ENCODE results near the gene ADAMTS13. TPM values are rescaled to one million over a fixed set of nuclear protein-coding genes. Genes with fewer than 3 reads are reported as not detected.
"Not testable (repeated sequence)": the region's sequence is repeated elsewhere in the genome, so short reads cannot be mapped to it uniquely, and the experiment has no call there.

Gene ADAMTS13
- total and polyA plus RNA-seq, 9 of the 15 experiments (the other 6 are each of a cell fraction or from before 2014, with no cell fraction given), result 0.03 to 0.20 (median 0.04) TPM; not detected in 4

GRCh38 chr9:133451865-133452264 lies 29.7 kb downstream of the ADAMTS13 start:
- intact Hi-C loops (cut with micrococcal nuclease); FAIRE-seq; H3K79me2 ChIP-seq (ENCODE audit: control insufficient read depth, insufficient read depth, low read length); H3K27ac ChIP-seq (ENCODE audit: extremely low read depth, low read depth, low read length); in situ Hi-C loops (cut with MboI); H3K9me3 ChIP-seq (replicated peaks; ENCODE audit: control insufficient read depth, insufficient read depth, low read depth, low read length); H3K9ac ChIP-seq (ENCODE audit: insufficient read depth in 1 of 2, low read depth in 2 of 2, low read length in 2 of 2); H3K4me3 ChIP-seq; ATAC-seq; CTCF ChIA-PET (ENCODE audit: low intra/inter-chr PET ratio); POLR2A ChIA-PET; H3K4me2 ChIP-seq (ENCODE audit: insufficient read depth, low read length); H2AFZ ChIP-seq (ENCODE audit: low read depth, low read length); H3K36me3 ChIP-seq (ENCODE audit: control insufficient read depth, insufficient read depth, low read length); H3K9me1 ChIP-seq (ENCODE audit: control insufficient read depth, insufficient read depth, low read length); BruUV-seq (replicated peaks); DNase-seq (ENCODE audit: extremely low read depth in 1 of 4, low spot score in 3 of 4): not testable (repeated sequence)
- peaks cover 0 to 25% of the 10 kb centered on the region in 2 experiments; a peak in 2 of 5 replicates for H3K4me1 ChIP-seq (replicated peaks in 1 of 2; ENCODE audit: control insufficient read depth in 2 of 2, insufficient read depth in 2 of 2, low read length in 2 of 2)
- peaks cover 11% of the 10 kb centered on the region; the same call in 1 of the 2 replicates for H4K20me1 ChIP-seq (replicated peaks; ENCODE audit: control insufficient read depth, insufficient read depth, low read length)
- 0% methylated on average over 5 of the region's 5 CpGs for WGBS (ENCODE audit: insufficient coverage, low coverage, missing lambda C conversion rate)
- peaks cover 18 to 63% of the 10 kb centered on the region in 2 experiments; a peak in 4 of 5 replicates for H3K27me3 ChIP-seq (ENCODE audit: control insufficient read depth in 2 of 2, insufficient read depth in 2 of 2, low read length in 2 of 2)

GRCh38 chr9:133452562-133452961 lies 30.4 kb downstream of the ADAMTS13 start:
- no peaks in the 10 kb centered on the region for H3K36me3 ChIP-seq (ENCODE audit: control insufficient read depth, insufficient read depth, low read length)
- no peak overlapping the region for H2AFZ ChIP-seq (ENCODE audit: low read depth, low read length)
- peaks cover 22 to 70% of the 10 kb centered on the region in 2 experiments; a peak in 4 of 5 replicates for H3K27me3 ChIP-seq (ENCODE audit: control insufficient read depth in 2 of 2, insufficient read depth in 2 of 2, low read length in 2 of 2)
- intact Hi-C loops (cut with micrococcal nuclease), result no loop called here
- DNase-seq (ENCODE audit: extremely low read depth in 1 of 4, low spot score in 3 of 4) (no peak), FAIRE-seq (no peak), ATAC-seq (no peak)
- no peak overlapping the region for H3K9ac ChIP-seq (ENCODE audit: insufficient read depth in 1 of 2, low read depth in 2 of 2, low read length in 2 of 2)
- WGBS (ENCODE audit: insufficient coverage, low coverage, missing lambda C conversion rate), result 2% methylated on average over 7 of the region's 7 CpGs
- peaks cover 7% of the 10 kb centered on the region for H3K9me1 ChIP-seq (ENCODE audit: control insufficient read depth, insufficient read depth, low read length)
- no peak overlapping the region for H3K4me3 ChIP-seq
- in situ Hi-C loops (cut with MboI), result no loop called here
- no peak overlapping the region for H3K4me2 ChIP-seq (ENCODE audit: insufficient read depth, low read length)
- peaks cover 0 to 31% of the 10 kb centered on the region in 2 experiments; a peak in 2 of 5 replicates for H3K4me1 ChIP-seq (replicated peaks in 1 of 2; ENCODE audit: control insufficient read depth in 2 of 2, insufficient read depth in 2 of 2, low read length in 2 of 2)
- BruUV-seq (replicated peaks), result no TSS peak
- ChIA-PET POLR2A (no interaction called here), CTCF (ENCODE audit: low intra/inter-chr PET ratio) (no interaction called here)
- H3K9me3 ChIP-seq (replicated peaks; ENCODE audit: control insufficient read depth, insufficient read depth, low read depth, low read length), result no peaks in the 10 kb centered on the region
- TF ChIP-seq ZNF121 (CRISPR knock-in tag; conservative IDR thresholded peaks at IDR 0.05), result peak; percentile 92
- TF ChIP-seq SIN3B (IDR thresholded peaks at IDR 0.05; ENCODE audit: low read depth), result no peak
- H3K27ac ChIP-seq (ENCODE audit: extremely low read depth, low read depth, low read length), result no peak overlapping the region
- H4K20me1 ChIP-seq (replicated peaks; ENCODE audit: control insufficient read depth, insufficient read depth, low read length), result peaks cover 11% of the 10 kb centered on the region; the same call in 1 of the 2 replicates
- H3K79me2 ChIP-seq (ENCODE audit: control insufficient read depth, insufficient read depth, low read length), result no peaks in the 10 kb centered on the region
